ENCODE measurements around the gene TFDP1.

Gene TFDP1

DNA sequence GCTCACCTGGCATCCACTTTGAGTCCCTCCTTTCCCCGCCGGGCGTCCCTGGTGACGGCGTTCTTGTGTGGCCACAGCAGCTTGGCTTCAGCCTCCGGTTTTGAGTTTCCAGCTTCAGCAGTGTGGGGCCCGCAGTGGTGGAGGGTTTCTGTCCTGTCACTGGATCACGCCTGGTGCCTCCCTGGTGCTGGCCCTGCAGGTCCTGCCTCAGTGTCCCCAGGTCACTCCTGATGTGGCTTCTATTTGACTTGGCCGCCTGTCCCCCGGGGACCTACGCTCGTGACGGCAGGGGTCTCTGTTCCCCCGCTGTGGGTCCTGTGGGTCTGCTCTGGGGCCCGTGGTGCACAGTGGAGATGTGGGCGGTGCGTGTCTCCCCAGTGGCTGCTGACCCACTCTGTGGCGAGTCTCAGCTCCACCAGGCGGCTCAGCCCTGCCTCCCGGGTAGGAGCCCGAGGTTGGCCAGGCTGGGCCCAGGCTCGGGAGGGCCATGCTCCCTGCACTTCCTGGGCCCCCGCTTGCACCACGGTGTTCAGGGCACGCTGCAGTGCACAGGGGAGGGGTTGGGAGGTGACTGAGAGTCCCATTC is 71.5 kb downstream of the TFDP1 start:
- no peak overlapping the region for H3K27ac ChIP-seq
- H3K4me3 ChIP-seq = no peak overlapping the region

DNA sequence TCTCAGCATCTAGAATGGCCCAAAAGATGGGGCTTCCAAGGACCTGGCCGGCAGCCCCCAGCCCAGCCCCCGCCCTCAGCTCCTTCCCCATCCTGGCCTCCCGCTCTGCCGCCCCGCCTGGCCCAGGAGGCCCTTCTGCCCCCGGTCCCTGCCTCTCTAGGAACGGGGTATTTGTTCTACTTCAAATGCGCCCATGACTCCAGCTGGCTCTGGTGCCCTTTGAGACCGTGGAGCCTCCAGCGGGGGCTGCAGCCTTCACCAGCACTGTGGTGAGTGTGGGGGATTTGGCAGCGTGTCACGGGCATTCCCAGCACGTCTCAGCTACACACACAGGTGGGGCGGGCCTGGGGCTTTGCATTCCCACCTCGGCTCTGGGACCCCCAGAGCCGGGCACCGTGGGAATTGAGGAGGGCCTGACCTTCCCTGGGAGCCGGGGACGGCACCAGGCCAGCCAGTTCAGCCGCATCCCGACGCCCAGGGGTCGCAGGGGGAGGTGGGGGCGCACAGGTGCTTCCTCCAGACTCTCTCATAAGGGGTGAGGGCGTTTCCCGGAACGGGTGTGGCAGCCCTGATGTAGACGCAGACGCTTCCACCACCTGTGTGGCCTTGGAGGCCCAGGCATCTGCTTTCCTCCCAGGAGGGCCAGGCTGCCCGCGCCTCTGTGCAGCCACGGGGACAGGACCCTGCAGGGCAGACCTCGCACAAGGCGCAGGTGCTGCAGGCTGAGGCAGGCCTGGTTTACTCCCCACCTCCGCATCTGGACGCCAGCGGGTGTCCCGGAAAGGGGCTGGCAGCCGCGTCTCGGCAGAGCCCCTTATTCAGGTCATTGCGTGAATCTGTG is 72.5 kb downstream of the TFDP1 start:
- Histone ChIP-seq H3K4me3 (no peak overlapping the region), H3K27ac (no peak overlapping the region)

DNA sequence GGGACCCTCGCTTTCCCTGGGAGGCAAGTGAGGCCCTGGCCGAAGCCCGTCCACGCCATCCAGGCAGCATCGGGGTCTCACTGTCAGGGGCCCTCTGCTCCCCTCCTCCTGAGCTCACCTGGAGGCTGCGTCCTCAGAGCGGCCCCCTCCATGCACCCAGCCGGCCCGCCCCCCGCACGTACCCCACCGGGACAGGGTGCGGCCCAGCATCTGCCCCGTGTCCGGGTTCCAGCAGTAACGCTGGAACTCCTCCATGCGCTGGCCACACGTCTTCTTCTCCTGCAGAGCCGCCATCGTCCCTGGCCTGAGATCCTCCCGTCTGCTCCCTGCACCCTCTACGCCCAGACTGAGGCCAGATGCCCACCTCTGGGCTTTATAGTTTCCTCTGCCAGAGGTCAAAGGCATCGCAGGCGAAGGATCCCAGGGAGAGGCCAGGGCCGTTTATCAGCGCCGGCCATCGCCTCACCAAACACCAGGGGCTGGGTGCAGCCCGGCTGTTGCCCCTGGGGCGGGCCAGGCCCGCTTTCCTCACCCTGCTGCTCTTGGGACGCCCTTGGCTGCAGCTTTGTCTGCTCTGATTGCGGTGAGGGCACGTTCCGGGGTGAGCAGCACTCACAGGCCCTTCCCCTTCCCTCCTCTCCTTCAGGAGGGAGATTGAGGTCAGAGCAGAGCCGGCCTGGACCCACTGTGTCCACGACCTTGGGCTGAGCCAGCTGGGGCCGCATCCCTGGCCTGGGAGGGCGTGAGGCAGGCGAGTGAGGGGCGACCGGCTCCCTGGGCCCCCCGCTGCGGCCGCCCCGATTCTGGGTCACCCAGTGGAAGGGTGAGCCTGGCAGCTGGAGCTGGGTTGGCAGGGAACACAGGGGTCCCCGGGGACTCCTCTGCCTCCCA is 73.5 kb downstream of the TFDP1 start, which contains the start of gene ATP4B:
Gene ATP4B (minus strand): TSS at position 348 of the 891 bp plus-strand sequence. CDS start 54 bp downstream, at position 294.
- Histone ChIP-seq H3K4me3 (no peak within 1 kb of the TSS), H3K27ac (no peak within 1 kb of the TSS)

DNA sequence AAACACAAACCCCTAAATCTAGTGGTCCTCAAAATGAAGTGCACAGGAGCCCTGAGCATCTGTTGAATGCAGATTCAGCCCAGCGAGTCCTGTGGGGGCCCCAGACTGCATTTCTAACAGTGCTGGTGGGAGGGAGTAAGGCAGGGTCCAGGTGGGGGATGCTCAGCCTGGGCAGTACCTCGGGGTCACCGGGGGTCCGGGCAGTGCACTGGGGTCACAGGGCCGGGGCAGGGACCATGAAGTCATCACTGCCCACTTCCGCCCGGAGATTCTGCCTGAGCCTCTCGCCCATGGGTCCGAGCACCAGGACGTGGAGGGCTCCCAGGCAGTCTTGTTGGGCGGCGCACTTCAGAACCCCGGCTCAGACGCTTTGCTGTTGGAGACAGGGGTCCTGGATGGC is 74.3 kb downstream of the TFDP1 start:
- H3K27ac ChIP-seq = no peak overlapping the region

DNA sequence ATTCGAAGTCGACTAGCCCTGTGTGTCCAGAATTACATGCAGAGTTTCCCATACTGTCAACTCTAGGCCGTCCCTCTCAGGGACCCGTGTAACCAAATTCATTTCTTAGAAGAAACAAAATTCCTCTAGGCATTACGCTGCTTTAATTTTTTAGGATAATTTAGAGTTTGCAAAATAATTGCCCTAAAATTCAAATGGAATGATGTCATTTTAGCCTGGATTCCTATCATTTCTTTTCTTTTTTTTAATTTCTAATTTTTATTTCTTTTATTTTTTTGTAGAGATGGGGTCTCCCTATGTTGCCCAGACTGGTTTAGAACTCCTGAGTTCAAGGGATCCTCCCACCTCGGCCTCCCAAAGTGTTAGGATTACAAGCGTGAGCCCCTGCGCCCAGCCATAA is 74.8 kb downstream of the TFDP1 start:
- H3K27ac ChIP-seq = no peak overlapping the region
- no peak overlapping the region for H3K4me3 ChIP-seq

More for the DNA sequence above, 74.3 kb downstream of the TFDP1 start:
- H3K4me3 ChIP-seq = no peak overlapping the region

DNA sequence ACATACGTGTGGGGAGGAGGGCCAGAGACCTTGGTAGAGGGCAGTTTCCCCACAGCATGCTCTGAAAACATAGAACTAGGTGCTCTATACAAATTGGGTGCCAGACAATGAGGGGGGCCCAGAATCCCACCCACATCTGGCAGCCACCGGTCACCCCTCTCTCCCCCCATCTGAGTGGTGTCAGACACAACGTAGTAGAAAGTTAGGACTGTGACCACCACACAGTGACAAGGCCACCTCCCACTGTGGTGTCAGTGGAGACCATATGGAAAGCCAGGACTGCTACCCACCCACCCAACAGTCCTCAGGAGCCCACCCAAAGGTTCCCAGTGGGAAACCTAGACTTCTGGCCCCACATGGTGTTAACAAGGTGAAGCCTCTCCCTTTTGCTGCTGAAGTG is 75.5 kb downstream of the TFDP1 start:
- Histone ChIP-seq H3K4me3 (no peak overlapping the region), H3K27ac (no peak overlapping the region)

DNA sequence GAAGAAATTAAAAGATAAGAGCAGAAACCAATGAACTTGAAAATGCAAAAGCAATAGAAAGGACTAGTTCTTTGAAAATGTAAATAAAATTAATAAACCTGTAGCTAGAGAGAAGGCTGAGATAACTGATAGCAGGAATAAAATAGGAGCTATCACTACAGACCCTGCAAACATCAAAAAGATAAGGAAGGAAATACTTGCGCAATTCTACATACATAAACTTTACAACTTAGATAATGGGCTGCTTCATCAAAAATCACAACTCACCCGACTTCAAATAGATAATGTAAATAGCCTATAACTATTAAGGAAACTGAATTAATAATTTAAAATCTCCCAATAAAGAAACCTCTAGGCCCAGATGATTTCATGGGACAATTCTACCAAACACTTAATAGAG is 77.0 kb downstream of the TFDP1 start:
- Histone ChIP-seq H3K27ac (no peak overlapping the region), H3K4me3 (no peak overlapping the region)

DNA sequence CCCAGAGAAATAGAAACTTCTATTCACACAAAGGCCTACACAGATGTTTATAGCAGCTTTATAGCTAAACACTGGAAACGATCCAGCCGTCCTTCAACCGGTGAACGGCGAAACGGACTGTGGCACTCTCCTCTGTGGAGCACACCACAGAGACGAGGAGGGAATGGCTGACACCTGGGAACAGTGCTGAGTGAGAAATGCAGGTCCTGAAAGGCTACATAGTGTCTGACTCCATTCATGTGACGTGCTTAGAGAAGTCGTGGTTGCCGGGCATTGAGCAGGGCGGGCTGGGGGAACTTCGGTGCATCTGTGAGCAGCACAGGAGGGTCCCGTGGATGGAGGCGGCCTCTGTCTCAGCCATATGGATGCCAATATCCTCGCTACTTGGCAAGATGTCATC is 79.4 kb downstream of the TFDP1 start:
- Histone ChIP-seq H3K4me3 (no peak overlapping the region), H3K27ac (no peak overlapping the region)

DNA sequence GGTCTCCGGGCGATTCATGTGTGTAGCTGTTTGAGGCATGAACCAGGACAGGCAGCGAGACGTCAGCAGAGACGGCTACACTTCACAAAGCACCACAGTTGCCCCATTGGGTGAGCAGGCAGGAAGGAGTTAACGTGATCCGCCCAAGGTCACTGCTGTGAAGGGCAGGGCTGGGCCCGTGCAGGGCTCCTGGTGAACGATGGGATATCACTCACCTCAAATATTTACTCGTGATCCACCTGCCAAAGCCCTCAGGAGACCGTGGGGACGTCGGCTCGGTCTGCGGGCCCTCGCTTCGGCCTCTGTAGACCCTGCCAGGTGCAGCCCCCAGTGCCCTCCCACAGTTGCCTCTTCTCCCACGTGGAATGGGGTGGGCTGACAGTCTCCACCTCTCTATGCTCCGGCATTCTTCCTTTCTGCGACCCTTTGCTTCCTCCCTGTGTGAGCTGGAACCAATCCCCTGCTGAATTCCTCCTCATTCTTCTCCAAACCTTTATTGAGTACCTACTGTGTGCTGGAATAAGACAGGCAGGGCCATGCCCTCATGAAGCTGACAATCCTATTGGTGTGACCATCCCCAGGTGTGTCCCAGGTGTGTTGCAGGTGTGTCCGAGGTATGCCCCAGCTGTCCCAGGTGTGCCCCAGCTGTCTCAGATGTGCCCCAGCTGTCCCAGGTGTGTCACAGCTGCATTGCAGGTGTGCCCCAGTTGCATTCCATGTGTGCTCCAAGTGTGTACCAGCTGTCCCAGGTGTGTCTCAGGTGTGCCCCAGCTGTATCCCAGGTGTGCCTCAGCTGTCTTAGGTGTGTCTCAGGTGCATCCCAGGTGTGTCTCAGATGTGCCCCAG is 80.4 kb downstream of the TFDP1 start:
- Histone ChIP-seq H3K4me3 (peak overlapping the region in 1 of 7 experiments; percentile 3), H3K27ac (no peak overlapping the region)

DNA sequence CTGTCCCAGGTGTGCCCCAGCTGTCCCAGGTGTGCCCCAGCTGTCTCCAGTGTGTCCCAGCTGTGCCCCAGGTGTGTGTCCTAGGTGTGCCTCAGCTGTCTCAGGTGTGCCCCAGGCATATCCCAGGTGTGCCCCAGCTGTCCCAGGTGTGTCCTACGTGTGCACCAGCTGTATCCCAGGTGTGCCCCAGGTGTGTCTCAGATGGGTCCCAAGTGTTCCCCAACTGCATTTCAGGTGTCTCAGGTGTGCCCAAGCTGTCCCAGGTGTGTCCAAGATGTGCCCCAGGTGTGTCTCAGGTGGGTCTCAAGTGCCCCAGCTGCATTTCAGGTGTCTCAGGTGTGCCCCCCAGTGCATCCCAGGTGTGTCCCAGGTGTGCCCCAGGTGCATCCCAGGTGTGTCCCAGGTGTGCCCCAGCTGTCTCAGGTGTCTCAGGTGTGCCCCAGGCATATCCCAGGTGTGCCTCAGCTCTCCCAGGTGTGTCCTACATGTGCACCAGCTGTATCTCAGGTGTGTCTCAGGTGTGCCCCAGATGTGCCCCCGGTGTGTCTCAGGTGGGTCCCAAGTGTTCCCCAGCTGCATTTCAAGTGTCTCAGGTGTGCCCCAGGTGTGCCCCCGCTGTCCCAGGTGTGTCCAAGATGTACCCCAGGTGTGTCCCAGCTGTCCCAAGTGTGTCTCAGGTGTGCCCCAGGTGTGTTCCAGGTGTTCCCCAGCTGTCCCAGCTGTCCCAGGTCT is 81.2 kb downstream of the TFDP1 start:
- Histone ChIP-seq H3K27ac (no peak overlapping the region), H3K4me3 (no peak overlapping the region)

DNA sequence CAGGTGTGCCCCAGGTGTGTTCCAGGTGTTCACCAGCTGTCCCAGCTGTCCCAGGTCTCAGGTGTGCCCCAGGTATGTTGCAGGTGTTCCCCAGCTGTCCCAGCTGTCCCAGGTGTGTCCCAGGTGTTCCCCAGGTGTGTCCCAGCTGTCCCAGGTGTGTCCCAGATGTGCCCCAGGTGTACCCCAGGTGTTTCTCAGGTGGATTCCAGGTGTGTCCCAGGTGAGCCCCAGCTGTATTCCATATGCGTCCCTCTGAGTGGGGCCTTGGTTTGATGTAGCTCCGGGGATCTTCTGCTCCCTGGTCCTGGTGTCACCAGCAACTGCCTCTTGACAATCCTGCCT is 81.7 kb downstream of the TFDP1 start:
- Histone ChIP-seq H3K4me3 (no peak overlapping the region), H3K27ac (no peak overlapping the region)

DNA sequence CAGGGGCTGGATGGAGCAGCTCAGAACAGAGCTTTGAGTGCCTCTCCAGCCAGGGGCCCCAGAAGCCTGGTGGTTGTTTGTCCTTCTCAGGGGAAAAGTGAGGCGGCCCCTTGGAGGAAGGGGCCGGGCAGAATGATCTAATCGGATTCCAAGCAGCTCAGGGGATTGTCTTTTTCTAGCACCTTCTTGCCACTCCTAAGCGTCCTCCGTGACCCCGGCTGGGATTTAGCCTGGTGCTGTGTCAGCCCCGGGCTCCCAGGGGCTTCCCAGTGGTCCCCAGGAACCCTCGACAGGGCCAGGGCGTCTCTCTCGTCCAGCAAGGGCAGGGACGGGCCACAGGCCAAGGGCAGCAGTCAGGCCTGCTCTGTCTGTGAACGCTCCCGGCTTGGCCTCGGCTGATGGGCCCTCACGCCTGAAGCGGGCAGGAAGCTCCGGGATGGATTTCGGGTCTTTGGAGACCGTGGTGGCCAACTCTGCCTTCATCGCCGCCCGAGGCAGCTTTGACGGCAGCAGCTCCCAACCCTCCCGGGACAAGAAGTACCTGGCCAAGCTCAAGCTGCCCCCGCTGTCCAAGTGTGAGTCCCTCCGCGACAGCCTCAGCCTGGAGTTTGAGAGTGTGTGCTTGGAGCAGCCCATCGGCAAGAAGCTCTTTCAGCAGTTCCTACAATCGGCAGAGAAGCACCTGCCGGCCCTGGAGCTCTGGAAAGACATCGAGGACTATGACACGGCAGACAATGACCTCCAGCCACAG is 82.6 kb downstream of the TFDP1 start, which contains the start of gene GRK1:
Gene GRK1 (plus strand): TSS at position 269 of the 751 bp plus-strand sequence. CDS start 168 bp downstream, at position 437.
- Histone ChIP-seq H3K4me3 (no peak within 1 kb of the TSS), H3K27ac (no peak within 1 kb of the TSS)

DNA sequence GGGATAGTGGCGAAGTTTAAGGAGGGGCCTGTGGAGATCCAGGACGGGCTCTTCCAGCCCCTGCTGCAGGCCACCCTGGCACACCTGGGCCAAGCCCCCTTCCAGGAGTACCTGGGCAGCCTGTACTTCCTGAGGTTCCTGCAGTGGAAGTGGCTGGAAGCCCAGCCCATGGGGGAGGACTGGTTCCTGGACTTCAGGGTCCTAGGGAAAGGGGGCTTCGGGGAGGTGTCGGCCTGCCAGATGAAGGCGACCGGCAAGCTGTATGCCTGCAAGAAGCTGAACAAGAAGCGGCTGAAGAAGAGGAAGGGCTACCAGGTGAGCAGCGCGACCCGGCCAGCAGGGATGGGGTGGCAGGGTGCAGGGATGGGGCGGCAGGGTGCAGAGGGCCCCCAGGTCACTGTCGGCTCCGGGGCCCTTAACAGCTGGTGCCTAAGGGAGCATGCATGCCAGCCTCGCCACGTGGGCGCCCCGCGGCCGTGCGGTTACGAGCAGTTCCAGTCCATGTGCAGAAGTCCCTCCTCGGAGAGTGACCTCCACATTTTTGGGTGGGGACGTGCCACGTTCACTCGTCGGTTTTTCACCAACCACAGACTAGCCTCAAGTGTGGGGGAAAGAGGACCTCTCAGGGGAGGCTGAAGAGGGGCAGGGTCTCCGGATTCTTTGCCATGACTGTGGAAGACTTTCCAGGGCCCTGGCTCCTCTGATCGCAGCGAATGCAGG is 83.4 kb downstream of the TFDP1 start:
- Histone ChIP-seq H3K27ac (no peak overlapping the region), H3K4me3 (no peak overlapping the region)

DNA sequence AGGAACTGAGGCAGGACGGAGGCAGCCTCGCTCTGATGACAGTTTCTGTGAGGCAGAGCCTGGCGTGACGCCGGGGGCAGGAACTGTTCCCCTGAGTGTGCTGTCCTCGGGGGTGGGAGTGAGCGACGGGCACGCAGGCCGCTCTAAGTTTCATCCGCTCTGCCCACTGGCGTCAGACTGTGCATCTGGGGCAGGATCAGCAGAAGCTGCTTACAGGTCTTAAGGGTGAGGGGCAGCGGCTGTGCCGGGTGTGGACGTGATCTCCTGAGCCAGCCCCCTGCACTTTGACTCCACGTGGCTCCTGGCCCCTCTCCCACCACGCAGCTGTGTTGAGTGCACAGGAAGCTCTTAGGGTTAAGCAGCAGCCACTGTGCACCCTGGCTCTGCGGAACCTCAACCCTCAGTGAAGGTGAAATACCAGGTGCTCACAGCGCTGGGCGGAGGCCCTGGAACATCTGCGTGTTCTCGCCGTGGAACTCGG is 84.0 kb downstream of the TFDP1 start:
- no peak overlapping the region for H3K4me3 ChIP-seq

DNA sequence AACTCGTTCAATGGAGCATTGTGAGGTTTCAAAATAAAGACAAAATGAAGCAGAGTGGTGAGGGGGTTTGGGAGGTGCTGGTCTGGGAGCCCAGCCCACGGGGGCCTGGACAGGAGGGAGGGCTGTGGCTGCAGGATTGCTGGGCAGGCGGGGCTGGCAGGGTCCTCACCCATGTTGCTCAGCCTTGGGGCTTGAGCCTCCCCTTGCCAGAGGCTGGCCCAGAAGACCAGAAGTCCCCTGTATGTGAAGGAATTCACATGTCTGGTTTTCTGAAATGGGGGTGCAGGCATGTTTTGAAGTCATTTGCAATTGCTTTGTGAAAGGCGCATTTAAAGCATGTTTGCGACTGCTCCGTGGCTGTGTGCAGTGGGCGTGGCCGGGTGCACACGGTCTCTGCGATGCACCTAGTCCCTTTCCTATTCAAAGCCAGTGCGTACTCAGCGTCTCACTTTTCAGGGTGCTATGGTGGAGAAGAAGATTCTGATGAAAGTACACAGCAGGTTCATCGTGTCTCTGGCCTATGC is 84.7 kb downstream of the TFDP1 start:
- Histone ChIP-seq H3K27ac (no peak overlapping the region), H3K4me3 (no peak overlapping the region)

More for the DNA sequence above, 84.0 kb downstream of the TFDP1 start:
- no peak overlapping the region for H3K27ac ChIP-seq

DNA sequence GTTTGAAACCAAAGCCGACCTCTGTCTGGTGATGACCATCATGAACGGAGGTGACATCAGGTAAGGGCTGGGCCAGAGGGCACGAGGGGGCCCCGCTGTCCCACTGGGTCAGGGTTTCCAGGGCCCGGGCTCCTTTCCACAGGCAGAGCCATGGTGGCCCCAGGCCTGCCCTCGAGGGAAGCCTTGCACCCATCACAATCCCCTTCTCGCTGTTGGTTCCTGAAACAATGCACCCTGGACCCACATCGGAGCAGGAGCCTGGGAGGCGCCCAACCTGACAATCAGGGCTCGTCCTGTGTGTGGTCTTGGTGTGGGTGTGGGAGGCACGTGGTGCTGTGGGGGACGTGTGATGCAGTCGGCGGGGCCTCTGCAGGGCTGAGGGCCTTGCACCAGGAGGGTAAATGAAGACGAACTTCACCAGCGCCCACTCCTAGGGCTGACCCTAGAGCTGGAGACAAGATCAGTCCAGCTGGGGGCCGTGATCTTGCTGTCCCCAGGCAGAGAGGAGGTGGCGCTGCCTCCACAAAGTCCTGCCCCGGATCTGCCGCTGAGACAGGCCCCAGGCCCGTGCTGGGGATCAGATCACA is 85.3 kb downstream of the TFDP1 start:
- no peak overlapping the region for H3K27ac ChIP-seq
- no peak overlapping the region for H3K4me3 ChIP-seq

DNA sequence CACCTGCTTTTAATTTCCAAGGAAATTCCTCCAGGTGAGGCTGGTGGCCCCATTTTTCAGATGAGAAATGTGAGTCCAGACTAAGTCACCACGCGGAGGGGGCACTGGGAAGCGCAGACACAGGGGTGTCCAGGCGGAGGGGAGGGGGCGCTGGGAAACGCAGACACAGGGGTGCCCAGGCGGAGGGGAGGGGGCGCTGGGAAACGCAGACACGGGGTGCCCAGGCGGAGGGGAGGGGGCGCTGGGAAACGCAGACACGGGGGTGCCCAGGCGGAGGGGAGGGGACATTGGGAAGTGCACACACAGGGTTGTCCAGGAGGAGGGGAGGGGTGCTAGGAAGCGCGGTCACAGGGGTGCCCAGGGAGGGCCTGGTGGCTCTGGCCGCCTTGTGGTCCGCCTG is 86.0 kb downstream of the TFDP1 start:
- H3K27ac ChIP-seq = no peak overlapping the region
- H3K4me3 ChIP-seq = no peak overlapping the region
